Measurements from ENCODE around the gene NLK.
"Not testable (repeated sequence)": the region's sequence is repeated elsewhere in the genome, so short reads cannot be mapped to it uniquely, and the experiment has no call there.

The NLK gene

DNA sequence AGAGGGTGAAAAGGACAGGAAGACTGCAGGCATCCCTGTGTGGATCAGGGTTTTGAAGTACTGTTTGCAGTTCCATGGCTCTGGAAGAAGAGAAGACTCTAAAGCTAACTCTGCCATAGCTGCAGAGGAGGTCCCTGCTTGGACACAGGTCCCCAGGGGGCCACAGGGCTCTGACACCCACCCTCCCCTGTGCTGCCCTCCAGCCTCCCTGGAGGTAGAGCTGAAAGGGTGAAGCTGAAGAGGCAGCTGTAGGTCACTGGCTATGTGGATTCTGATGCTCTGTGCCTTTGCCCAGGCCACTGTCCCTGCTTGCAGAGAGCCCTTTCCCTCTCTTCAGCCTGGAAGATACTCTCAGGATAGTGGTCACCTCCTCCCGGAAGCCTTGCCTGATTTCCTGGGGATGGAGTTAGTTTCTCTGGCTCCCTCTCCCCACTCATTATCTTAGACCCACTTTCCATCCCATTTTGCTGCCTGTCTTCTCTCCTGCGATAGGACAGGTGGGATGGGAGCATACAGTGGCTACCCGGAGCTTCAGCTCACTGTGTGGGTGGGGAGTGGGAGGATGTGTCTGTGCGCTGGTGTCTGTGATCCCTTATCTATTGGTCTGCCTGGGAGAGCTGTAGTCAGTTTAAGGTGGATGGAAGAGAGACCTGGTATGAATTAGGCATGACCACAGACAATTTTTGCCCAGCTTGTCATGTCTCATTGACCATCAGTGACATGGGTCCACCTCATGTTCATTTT lies 186.7 kb downstream of the NLK start:
- Histone ChIP-seq H3K27ac (ENCODE audit: low read depth, low read length) (no peak overlapping the region), H3K9ac (ENCODE audit: low read depth, low read length) (no peak overlapping the region), H3K36me3 (ENCODE audit: insufficient read depth, low read length) (no peaks in the 10 kb centered on the region), H3K4me1 (ENCODE audit: insufficient read depth, low read length) (peaks cover 11% of the 10 kb centered on the region; the same call in 1 of the 2 replicates), H3K9me3 (ENCODE audit: insufficient read depth, low read depth, low read length) (no peaks in the 10 kb centered on the region), H3K27me3 (ENCODE audit: insufficient read depth, low read length) (no peaks in the 10 kb centered on the region), H3K4me3 (ENCODE audit: low read length) (peak overlapping the region; percentile 65; the same call in 1 of the 2 replicates)
- 91% methylated on average over 3 of the region's 4 CpGs for WGBS

DNA sequence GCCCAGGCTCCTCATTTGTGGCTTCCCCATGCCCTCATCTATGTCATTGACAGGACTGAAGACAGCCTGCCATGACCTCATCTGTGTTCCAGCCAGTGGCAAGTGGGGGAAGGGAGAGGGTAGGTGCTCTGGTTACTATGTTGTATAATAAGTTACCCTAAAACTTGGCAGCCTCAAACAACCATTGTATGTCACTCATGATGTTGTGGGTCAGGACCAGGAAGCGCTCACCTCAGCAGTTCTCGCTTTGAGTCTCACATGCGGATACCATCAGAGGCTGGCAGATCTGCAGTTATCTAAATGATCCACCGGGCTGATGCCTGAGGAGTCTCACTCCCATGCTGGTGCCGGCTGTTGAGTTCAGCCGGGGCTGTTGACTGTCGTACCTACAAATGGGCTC lies 187.5 kb downstream of the NLK start:
- Histone ChIP-seq H3K9ac (ENCODE audit: low read depth, low read length) (no peak overlapping the region), H3K27ac (ENCODE audit: low read depth, low read length) (no peak overlapping the region), H3K4me3 (ENCODE audit: low read length) (no peak overlapping the region), H3K27me3 (ENCODE audit: insufficient read depth, low read length) (no peaks in the 10 kb centered on the region), H3K36me3 (ENCODE audit: insufficient read depth, low read length) (no peaks in the 10 kb centered on the region), H3K9me3 (ENCODE audit: insufficient read depth, low read depth, low read length) (no peaks in the 10 kb centered on the region), H3K4me1 (ENCODE audit: insufficient read depth, low read length) (peaks cover 15% of the 10 kb centered on the region; the same call in 1 of the 2 replicates)
- WGBS: 81% methylated on average over 7 of the region's 7 CpGs

DNA sequence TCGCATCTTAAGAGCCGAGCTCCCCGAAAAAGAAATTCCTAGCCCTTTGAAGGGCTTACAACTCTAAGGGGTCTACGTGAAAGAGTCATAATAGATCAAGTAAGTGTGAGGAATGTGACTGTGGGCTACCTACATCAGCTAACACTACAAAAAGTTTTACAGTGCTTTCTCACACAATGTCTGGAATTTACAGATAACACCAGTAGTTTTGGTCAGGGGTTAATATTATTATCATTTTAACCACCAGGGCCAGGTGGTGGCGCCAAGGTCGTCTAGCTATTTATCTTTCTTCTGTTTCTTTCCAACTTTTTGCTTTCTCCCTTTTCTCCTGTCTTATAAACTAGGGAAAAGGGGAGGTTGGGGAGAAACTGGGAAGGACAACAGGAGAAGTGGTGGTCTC lies 188.1 kb downstream of the NLK start:
- not testable (repeated sequence) for H3K27me3 ChIP-seq (ENCODE audit: insufficient read depth, low read length); H3K27ac ChIP-seq (ENCODE audit: low read depth, low read length); H3K9ac ChIP-seq (ENCODE audit: low read depth, low read length); H3K9me3 ChIP-seq (ENCODE audit: insufficient read depth, low read depth, low read length); H3K4me3 ChIP-seq (ENCODE audit: low read length); H3K36me3 ChIP-seq (ENCODE audit: insufficient read depth, low read length)
- peaks cover 15% of the 10 kb centered on the region; the same call in 1 of the 2 replicates for H3K4me1 ChIP-seq (ENCODE audit: insufficient read depth, low read length)
- WGBS: 83% methylated on average over 3 of the region's 6 CpGs

DNA sequence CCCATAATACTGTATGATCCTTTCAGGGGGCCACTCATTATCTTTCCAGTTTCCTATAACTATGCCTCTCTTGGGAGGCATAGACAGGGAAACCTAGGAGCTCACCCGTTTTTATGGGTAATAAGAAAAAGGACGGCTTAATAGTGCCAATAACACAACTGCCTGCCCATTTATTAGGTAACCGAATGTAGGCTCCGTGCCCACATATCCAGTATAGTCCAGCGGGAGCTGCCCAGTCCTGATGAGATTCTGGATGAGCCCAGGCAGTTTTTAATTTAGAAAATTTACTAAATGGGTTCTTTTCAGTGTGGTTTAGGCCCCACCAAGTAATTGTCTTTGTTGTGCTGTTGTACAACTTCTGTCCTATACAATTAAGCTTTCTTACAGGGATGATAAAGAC lies 189.1 kb downstream of the NLK start:
- 90% methylated on average over 5 of the region's 5 CpGs for WGBS
- H3K4me3 ChIP-seq (ENCODE audit: low read length); H3K36me3 ChIP-seq (ENCODE audit: insufficient read depth, low read length); H3K27ac ChIP-seq (ENCODE audit: low read depth, low read length); H3K27me3 ChIP-seq (ENCODE audit: insufficient read depth, low read length); H3K9me3 ChIP-seq (ENCODE audit: insufficient read depth, low read depth, low read length); H3K9ac ChIP-seq (ENCODE audit: low read depth, low read length): not testable (repeated sequence)
- peaks cover 15% of the 10 kb centered on the region; the same call in 1 of the 2 replicates for H3K4me1 ChIP-seq (ENCODE audit: insufficient read depth, low read length)

DNA sequence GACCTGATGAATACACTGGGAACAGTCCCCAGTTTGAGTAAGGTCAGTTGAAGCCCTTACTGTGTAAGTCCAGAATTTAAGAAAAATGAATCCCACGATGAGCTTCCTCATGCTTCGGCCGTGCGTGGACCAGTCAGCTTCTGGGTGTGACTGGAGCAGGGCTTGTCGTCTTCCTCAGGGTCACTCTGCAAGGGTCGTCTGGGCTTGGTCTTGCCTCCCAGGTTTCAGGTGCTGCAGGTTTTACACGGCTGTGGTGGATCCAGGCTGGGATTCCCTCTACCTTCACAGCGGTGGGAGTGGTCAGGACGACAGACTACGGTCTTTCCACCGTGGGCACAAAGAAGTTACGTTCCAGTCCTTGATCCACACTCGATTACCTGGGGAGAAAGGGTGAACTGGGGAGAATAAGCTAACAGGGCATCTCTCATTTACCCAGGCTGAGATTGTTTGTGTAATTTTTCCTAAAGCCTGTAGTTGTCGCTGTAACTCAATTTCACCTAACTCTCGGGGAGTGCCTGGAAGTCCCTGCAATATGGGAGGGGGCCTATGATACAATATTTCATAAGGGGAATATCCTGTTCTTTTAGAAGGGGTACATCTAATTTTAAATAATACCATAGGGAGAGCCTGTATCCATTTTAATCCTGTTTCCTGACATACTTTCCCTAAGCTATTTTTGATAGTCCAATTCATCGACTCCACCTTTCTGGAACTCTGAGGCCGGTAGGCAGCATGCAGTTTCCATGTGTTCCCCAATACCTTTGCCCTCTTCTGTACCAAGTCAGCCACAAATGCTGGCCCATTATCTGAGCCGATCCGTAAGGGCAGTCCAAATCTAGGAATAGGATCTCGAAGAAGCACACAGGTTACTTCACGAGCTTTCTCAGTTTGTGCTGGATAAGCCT lies 190.7 kb downstream of the NLK start:
- not testable (repeated sequence) for H3K4me3 ChIP-seq (ENCODE audit: low read length); H3K27me3 ChIP-seq (ENCODE audit: insufficient read depth, low read length); H3K9me3 ChIP-seq (ENCODE audit: insufficient read depth, low read depth, low read length); H3K9ac ChIP-seq (ENCODE audit: low read depth, low read length); H3K36me3 ChIP-seq (ENCODE audit: insufficient read depth, low read length); H3K27ac ChIP-seq (ENCODE audit: low read depth, low read length)
- peaks cover 15% of the 10 kb centered on the region; the same call in 1 of the 2 replicates for H3K4me1 ChIP-seq (ENCODE audit: insufficient read depth, low read length)
- WGBS: 69% methylated on average over 18 of the region's 21 CpGs

- not testable (repeated sequence) for H3K4me3 ChIP-seq (ENCODE audit: low read length)
- WGBS: 88% methylated on average over 22 of the region's 22 CpGs
Observed at GRCh38 chr17:28233872-28234856, 191.7 kb downstream of the NLK start.

DNA sequence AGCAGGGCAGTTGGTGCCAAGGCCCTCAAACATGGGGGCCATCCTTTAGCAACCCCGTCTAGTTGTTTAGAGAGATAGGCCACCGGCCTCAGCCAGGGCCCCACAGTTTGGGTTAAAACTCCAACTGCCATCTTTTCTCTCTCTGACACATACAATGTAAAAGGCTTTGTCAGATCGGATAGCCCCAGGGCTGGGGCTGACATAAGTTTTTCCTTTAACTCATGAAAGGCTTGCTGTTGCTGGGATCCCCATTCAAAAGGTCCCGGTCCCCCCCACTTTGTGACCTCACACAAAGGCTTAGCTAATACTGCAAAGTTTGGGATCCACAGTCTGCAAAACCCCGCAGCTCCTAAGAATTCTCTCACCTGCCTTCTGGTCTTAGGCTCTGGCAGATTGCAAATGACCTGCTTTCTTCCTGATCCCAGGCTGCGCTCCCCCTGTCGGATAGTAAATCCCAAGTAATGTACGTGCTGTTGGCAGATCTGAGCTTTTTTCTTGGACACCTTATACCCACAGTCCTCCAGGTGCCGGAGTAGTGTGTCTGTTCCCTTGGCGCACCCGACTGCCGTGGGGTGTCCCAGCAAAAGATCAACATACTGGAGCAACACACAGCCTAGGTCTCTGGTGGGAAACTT lies 192.7 kb downstream of the NLK start:
- H3K4me3 ChIP-seq (ENCODE audit: low read length); H3K27ac ChIP-seq (ENCODE audit: low read depth, low read length); H3K36me3 ChIP-seq (ENCODE audit: insufficient read depth, low read length); H3K9ac ChIP-seq (ENCODE audit: low read depth, low read length); H3K27me3 ChIP-seq (ENCODE audit: insufficient read depth, low read length); H3K9me3 ChIP-seq (ENCODE audit: insufficient read depth, low read depth, low read length): not testable (repeated sequence)
- H3K4me1 ChIP-seq (ENCODE audit: insufficient read depth, low read length): peaks cover 11% of the 10 kb centered on the region; the same call in 1 of the 2 replicates
- WGBS: 88% methylated on average over 12 of the region's 12 CpGs

More at GRCh38 chr17:28233872-28234856, 191.7 kb downstream of the NLK start:
- H3K4me1 ChIP-seq (ENCODE audit: insufficient read depth, low read length): peaks cover 13% of the 10 kb centered on the region; the same call in 1 of the 2 replicates
- not testable (repeated sequence) for H3K27me3 ChIP-seq (ENCODE audit: insufficient read depth, low read length); H3K9me3 ChIP-seq (ENCODE audit: insufficient read depth, low read depth, low read length); H3K9ac ChIP-seq (ENCODE audit: low read depth, low read length); H3K36me3 ChIP-seq (ENCODE audit: insufficient read depth, low read length); H3K27ac ChIP-seq (ENCODE audit: low read depth, low read length)

DNA sequence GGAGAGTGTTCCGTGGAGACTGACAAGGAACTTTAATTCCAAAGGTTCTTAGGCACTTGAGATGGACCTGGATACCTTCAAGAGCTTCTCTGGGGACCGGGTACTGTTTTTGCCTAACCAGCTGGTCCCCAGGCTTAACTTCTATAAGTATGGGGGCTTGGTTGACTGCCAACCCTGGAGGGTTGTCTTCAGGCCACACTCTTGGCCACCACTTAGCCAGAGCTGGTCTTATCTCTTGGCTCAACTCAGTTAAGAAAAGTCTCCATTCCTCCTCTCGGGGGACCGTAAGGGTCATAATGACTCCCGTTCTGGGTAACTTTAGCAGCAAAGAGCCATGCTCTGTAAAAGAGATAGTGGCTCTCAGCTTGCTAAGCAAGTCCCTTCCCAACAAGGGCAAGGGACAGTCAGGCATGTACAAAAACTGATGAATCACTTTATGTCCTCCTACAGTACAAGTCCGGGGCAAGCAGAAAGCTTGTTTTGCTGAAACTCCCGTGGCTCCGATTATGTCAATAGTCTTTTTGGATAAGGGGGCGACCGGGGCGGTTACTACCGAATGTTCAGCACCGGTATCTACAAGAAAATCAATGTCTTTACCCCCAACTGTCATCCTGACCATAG lies 193.7 kb downstream of the NLK start:
- H3K4me1 ChIP-seq (ENCODE audit: insufficient read depth, low read length); H3K9ac ChIP-seq (ENCODE audit: low read depth, low read length); H3K27ac ChIP-seq (ENCODE audit: low read depth, low read length); H3K27me3 ChIP-seq (ENCODE audit: insufficient read depth, low read length); H3K36me3 ChIP-seq (ENCODE audit: insufficient read depth, low read length); H3K9me3 ChIP-seq (ENCODE audit: insufficient read depth, low read depth, low read length); H3K4me3 ChIP-seq (ENCODE audit: low read length): not testable (repeated sequence)
- 92% methylated on average over 13 of the region's 13 CpGs for WGBS

DNA sequence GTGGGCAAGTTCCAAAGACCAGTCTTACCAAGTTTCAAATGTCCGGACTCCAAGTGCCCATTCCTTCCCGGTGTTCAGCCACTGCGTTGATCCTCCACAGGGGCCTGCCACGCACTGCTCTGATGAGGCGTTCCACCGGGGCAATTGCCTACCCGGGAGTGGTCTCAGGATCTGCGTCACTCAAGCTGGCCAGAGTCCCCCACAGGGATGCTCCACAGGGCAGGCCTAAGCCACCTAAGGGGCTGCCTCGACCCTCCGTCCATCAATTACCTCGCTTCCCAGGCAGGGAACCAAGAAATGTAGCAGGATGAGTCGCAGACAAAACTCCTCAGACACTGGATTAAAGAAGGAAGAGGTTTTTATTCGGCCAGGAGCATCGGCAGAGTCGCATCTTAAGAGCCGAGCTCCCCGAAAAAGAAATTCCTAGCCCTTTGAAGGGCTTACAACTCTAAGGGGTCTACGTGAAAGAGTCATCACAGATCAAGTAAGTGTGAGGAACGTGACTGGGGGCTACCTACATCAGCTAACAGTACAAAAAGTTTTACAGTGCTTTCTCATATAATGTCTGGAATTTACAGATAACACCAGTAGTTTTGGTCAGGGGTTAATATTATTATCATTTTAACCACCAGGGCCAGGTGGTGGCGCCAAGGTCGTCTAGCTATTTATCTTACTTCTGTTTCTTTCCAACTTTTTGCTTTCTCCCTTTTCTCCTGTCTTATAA lies 196.2 kb downstream of the NLK start:
- not testable (repeated sequence) for H3K4me3 ChIP-seq (ENCODE audit: low read length); H3K9ac ChIP-seq (ENCODE audit: low read depth, low read length); H3K4me1 ChIP-seq (ENCODE audit: insufficient read depth, low read length); H3K36me3 ChIP-seq (ENCODE audit: insufficient read depth, low read length); H3K9me3 ChIP-seq (ENCODE audit: insufficient read depth, low read depth, low read length); H3K27ac ChIP-seq (ENCODE audit: low read depth, low read length); H3K27me3 ChIP-seq (ENCODE audit: insufficient read depth, low read length)
- 94% methylated on average over 19 of the region's 21 CpGs for WGBS

- no peak overlapping the region for H3K4me3 ChIP-seq (ENCODE audit: low read length)
- H3K36me3 ChIP-seq (ENCODE audit: insufficient read depth, low read length): no peaks in the 10 kb centered on the region
- no peak overlapping the region for H3K27ac ChIP-seq (ENCODE audit: low read depth, low read length)
- H3K9ac ChIP-seq (ENCODE audit: low read depth, low read length): no peak overlapping the region
- H3K27me3 ChIP-seq (ENCODE audit: insufficient read depth, low read length): no peaks in the 10 kb centered on the region
- 81% methylated on average over 3 of the region's 3 CpGs for WGBS
- H3K9me3 ChIP-seq (ENCODE audit: insufficient read depth, low read depth, low read length): no peaks in the 10 kb centered on the region
- H3K4me1 ChIP-seq (ENCODE audit: insufficient read depth, low read length): peaks cover 4% of the 10 kb centered on the region; the same call in 1 of the 2 replicates
Observed at GRCh38 chr17:28239271-28239624, 196.8 kb downstream of the NLK start.
